ENCODE data around the gene TMEM25.
"Not testable (repeated sequence)": the region's sequence is repeated elsewhere in the genome, so short reads cannot be mapped to it uniquely, and the experiment has no call there.

The TMEM25 gene

GRCh38 chr11:118574636-118575035, 43.6 kb downstream of the TMEM25 start:
- TF ChIP-seq EZH2phosphoT487 (IDR thresholded peaks at IDR 0.05; ENCODE audit: borderline replicate concordance, low read length) = no peak
- TF ChIP-seq CTCF (IDR thresholded peaks at IDR 0.05; ENCODE audit: low read depth, low read length, poor library complexity, severe bottlenecking) = no peak
- peaks cover 30% of the 10 kb centered on the region for H3K4me1 ChIP-seq (ENCODE audit: control insufficient read depth, low read length)
- H4K20me1 ChIP-seq (ENCODE audit: control insufficient read depth, insufficient read depth, low read depth, low read length) = peaks cover 17% of the 10 kb centered on the region
- no peak overlapping the region for H3K27ac ChIP-seq (ENCODE audit: low read depth, low read length)
- H3K4me2 ChIP-seq (ENCODE audit: low read length) = peak overlapping the region; percentile 89
- H3K79me2 ChIP-seq (ENCODE audit: control insufficient read depth, low read length) = peaks cover 80% of the 10 kb centered on the region
- H3K36me3 ChIP-seq (ENCODE audit: control insufficient read depth, low read length) = peaks cover 24% of the 10 kb centered on the region
- 0 out of 2 replicates have a peak overlapping the region, but pooled peaks have one; percentile 1 for H3K4me3 ChIP-seq (ENCODE audit: low read length)
- no peaks in the 10 kb centered on the region for H3K27me3 ChIP-seq (ENCODE audit: control insufficient read depth, low read length)
- H3K9me2 ChIP-seq (replicated peaks; ENCODE audit: control insufficient read depth, low read length) = no peaks in the 10 kb centered on the region
- H3F3A ChIP-seq (ENCODE audit: control insufficient read depth, insufficient read depth) = no peaks in the 10 kb centered on the region
- H3K9me3 ChIP-seq (ENCODE audit: control insufficient read depth, insufficient read depth, low read length) = no peaks in the 10 kb centered on the region

GRCh38 chr11:118577995-118578394, 47.0 kb downstream of the TMEM25 start:
- Histone ChIP-seq H3K79me2 (ENCODE audit: control insufficient read depth, low read length) (peaks cover 91% of the 10 kb centered on the region), H3K4me1 (ENCODE audit: control insufficient read depth, low read length) (peaks cover 22% of the 10 kb centered on the region), H4K20me1 (ENCODE audit: control insufficient read depth, insufficient read depth, low read depth, low read length) (peaks cover 17% of the 10 kb centered on the region), H3K36me3 (ENCODE audit: control insufficient read depth, low read length) (peaks cover 41% of the 10 kb centered on the region)
- H3K4me2 ChIP-seq (ENCODE audit: low read length); H3K9me3 ChIP-seq (ENCODE audit: control insufficient read depth, insufficient read depth, low read length); H3K27ac ChIP-seq (ENCODE audit: low read depth, low read length); H3K27me3 ChIP-seq (ENCODE audit: control insufficient read depth, low read length); H3F3A ChIP-seq (ENCODE audit: control insufficient read depth, insufficient read depth); H3K4me3 ChIP-seq (ENCODE audit: low read length); H3K9me2 ChIP-seq (replicated peaks; ENCODE audit: control insufficient read depth, low read length): not testable (repeated sequence)

- Histone ChIP-seq H3K36me3 (ENCODE audit: control insufficient read depth, low read length) (peaks cover 53% of the 10 kb centered on the region), H3K79me2 (ENCODE audit: control insufficient read depth, low read length) (peaks cover 60% of the 10 kb centered on the region), H3K4me3 (ENCODE audit: low read length) (no peak overlapping the region), H3K4me1 (ENCODE audit: control insufficient read depth, low read length) (no peaks in the 10 kb centered on the region), H3K27me3 (ENCODE audit: control insufficient read depth, low read length) (no peaks in the 10 kb centered on the region), H3K9me3 (ENCODE audit: control insufficient read depth, insufficient read depth, low read length) (no peaks in the 10 kb centered on the region), H3K27ac (ENCODE audit: low read depth, low read length) (no peak overlapping the region), H3F3A (ENCODE audit: control insufficient read depth, insufficient read depth) (no peaks in the 10 kb centered on the region), H4K20me1 (ENCODE audit: control insufficient read depth, insufficient read depth, low read depth, low read length) (no peaks in the 10 kb centered on the region), H3K9me2 (replicated peaks; ENCODE audit: control insufficient read depth, low read length) (no peaks in the 10 kb centered on the region), H3K4me2 (ENCODE audit: low read length) (no peak overlapping the region)
- TF ChIP-seq CTCF (IDR thresholded peaks at IDR 0.05; ENCODE audit: low read depth, low read length, poor library complexity, severe bottlenecking) (no peak), EZH2phosphoT487 (IDR thresholded peaks at IDR 0.05; ENCODE audit: borderline replicate concordance, low read length) (no peak)
Observed at GRCh38 chr11:118581057-118581456, 50.1 kb downstream of the TMEM25 start.

All from DOHH2 (cell line).